Heart right ventricle (tissue), 16 donors: Measurements from ENCODE around the gene USP2. TPM values are rescaled to one million over a fixed set of nuclear protein-coding genes. Genes with fewer than 3 reads are reported as not detected.

Source experiments
- ATAC-seq, 8 donors: fragments of 200-7000 bp; cut with Tn5 transposase; one replicate each; pipeline ENCODE4 v1.9.1; 2020; ENCODE audit warnings: mild to moderate bottlenecking in 8 of 8, moderate library complexity in 8 of 8, moderate number of reproducible peaks in 1 of 8
- DNase-seq, 2 donors: peaks; one replicate each; pipeline ENCODE4 v3.0.0-alpha.2; 2020
- H3K27ac ChIP-seq, 10 donors: fragments of 200-600 bp; sonication (generic) in 2 of 10; one replicate each; pipeline versions ENCODE4 v1.5.0 to v1.8.0; 2020 to 2022; ENCODE audit warnings: mild to moderate bottlenecking in 3 of 10
- H3K27me3 ChIP-seq, 7 donors: fragments of 200-600 bp; one replicate each; pipeline ENCODE4 v1.8.0; 2021 to 2022; ENCODE audit warnings: mild to moderate bottlenecking in 2 of 7
- H3K36me3 ChIP-seq, 9 donors: fragments of 200-600 bp; sonication (generic) in 1 of 9; one replicate each; pipeline versions ENCODE4 v1.5.0 to v1.8.0; 2020 to 2022; ENCODE audit warnings: mild to moderate bottlenecking in 2 of 9
- H3K4me1 ChIP-seq, 9 donors: fragments of 200-600 bp; sonication (generic) in 1 of 9; one replicate each; pipeline versions ENCODE4 v1.5.0 to v1.8.0; 2020 to 2022; ENCODE audit warnings: mild to moderate bottlenecking in 4 of 9
- H3K4me3 ChIP-seq, 10 donors: fragments of 200-600 bp; sonication (generic) in 2 of 10; one replicate each; pipeline versions ENCODE4 v1.5.0 to v1.8.0; 2020 to 2022; ENCODE audit warnings: mild to moderate bottlenecking in 7 of 10, moderate library complexity in 2 of 10
- H3K9me3 ChIP-seq, 11 donors: fragments of 200-600 bp in 10 of 11; sonication (generic) in 2 of 11; one replicate each; pipeline versions ENCODE4 v1.5.0 to v1.8.0; 2013 to 2022; ENCODE audit warnings: mild to moderate bottlenecking in 2 of 11, control low read depth in 1 of 11, moderate library complexity in 1 of 11
- WGBS, 2 donors: extraction: QIAGEN DNeasy Blood & Tissue Kit; methylation state at CpG; one replicate each; pipeline ENCODE4 v1.1.7; 2013; ENCODE audit warnings: inconsistent platforms in 1 of 2; 5-methylcytosine and 5-hydroxymethylcytosine counted together
- intact Hi-C, 10 donors: fragments of 100-400 bp; cut with DNase I; formaldehyde crosslinking; loops; one replicate each; pipeline versions ENCODE4 v1.11.1 to v1.14.2; 2022
- microRNA-seq, 2 donors: library from miRNA; unstranded; fragments of <30 nt; microRNA quantifications; one replicate each; pipeline ENCODE4 v1.2.0, GENCODE V29; 2021
- polyA plus RNA-seq, 2 donors: library from polyadenylated mRNA; stranded (reverse); fragments of 200-250 nt; gene quantifications; one replicate each; pipeline ENCODE4 v1.2.3, GENCODE V29; 2013
- total RNA-seq, 10 donors: library from RNA; stranded (reverse); fragmentation: NEBNext Ultra II Directional in 3 of 10; extraction: Animal tissue kit (Norgen Biotek cat#: 25700) in 3 of 10; gene quantifications; one replicate each; pipeline versions ENCODE4 v1.2.1 to v1.2.4, GENCODE V29; 2021 to 2023
- TF ChIP-seq, protein P1 (sequence below), 9 donors: fragments of 200-600 bp; sonication (generic) in 2 of 9; IDR thresholded peaks; one replicate each; pipeline versions ENCODE4 v1.5.0 to v1.8.0; 2021 to 2022; ENCODE audit warnings: antibody characterized with exemption in 9 of 9, mild to moderate bottlenecking in 5 of 9, moderate library complexity in 1 of 9
- donor health status: Arrhythmogenic right ventricular cardiomyopathy.
- donor health status: ischemic (EF 13 %, LVEDD 7.1; RV severe dilation, severe dysfunction).
- donor health status: healthy with polysubstance abuse.
- donor health status: DM: no; HTN: yes; CAD: no.
- donor health status: DM: no; HTN: no; CAD: no.
- donor health status: ischemic (EF 25% LVEDD 6.9; RV normal size, moderate dysfunction).
- donor health status: ischemic (EF 25% LVEDD 5.7; RV mildly dilated, moderate dysfunction).
- donor health status: healthy.
- donor health status: DM: yes; HTN: yes; CAD: no.
- donor health status: Ischemic cardiomyopathy.
- donor health status: ischemic (EF 35%, LVEDD 5.7; RV mildly dilated, moderate dysfunction).
- donor health status: nonischemic (EF 11% LVEDD 7.7; RV severe dilation, severe dysfunction).
- donor health status: DM: yes; HTN: yes; CAD: no.
- donor health status: PGD.
- donor health status: ischemic (EF 29% LVEDD 5.4; RV normal size, mild dysfunction).
- donor health status: nonischemic (EF 23%, LVEDD 6.1; RV moderate dilation, normal function).

USP2 gene
- total and polyA plus RNA-seq, 12 donors, result 42.0 to 183 (median 130) TPM

DNA sequence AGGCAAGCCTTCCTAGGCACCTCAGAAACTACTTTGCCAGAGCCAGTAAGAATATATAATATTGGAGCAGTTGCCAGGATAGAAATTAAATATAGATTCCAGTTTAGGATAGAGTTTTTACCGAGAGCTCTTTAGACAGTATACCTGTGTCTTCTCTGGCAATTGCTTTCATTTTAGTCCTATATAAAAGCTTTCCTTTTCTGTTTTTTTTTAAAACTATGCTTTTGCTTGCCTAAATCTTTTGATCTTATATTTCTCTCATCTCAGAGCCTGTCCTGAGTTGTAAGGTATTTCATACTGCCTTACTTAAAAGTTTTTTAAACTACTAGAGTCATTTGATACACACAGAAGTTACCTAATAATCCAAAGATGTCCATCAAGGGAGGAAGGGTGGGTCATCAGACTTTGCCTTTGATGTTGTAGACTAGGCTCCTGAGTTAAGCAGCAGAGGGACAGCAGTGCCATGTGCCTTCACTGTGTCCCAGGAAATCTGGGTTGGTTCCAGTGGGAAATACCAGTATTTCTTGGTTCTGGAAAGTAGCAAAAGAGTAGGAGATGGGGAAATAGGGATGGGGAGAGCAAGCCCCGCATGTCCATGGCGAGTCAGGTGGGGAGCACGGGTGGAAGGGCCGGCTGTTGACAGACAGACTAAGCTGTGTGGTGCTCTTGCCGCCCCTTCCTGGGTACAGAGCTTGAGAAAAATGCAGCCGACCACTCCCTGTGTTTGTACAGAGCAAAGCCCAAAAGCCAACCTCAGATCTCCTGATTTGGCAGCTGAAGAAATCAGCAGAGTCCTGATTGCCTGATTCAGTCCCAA is 75.7 kb downstream of the USP2 start:
- no peaks in the 10 kb centered on the region for H3K9me3 ChIP-seq
- H3K4me1 ChIP-seq, result peaks cover 0 to 24% (median 8%) of the 10 kb centered on the region in 9 donors
- intact Hi-C loops, result no loop called here
- no peak for ATAC-seq
- H3K36me3 ChIP-seq, result peaks cover 0 to 99% (median 31%) of the 10 kb centered on the region in 9 donors
- 82 to 90% methylated on average over 7 of the region's 7 CpGs for whole genome bisulfite sequencing, 2 donors
- TF ChIP-seq, protein P1, sequence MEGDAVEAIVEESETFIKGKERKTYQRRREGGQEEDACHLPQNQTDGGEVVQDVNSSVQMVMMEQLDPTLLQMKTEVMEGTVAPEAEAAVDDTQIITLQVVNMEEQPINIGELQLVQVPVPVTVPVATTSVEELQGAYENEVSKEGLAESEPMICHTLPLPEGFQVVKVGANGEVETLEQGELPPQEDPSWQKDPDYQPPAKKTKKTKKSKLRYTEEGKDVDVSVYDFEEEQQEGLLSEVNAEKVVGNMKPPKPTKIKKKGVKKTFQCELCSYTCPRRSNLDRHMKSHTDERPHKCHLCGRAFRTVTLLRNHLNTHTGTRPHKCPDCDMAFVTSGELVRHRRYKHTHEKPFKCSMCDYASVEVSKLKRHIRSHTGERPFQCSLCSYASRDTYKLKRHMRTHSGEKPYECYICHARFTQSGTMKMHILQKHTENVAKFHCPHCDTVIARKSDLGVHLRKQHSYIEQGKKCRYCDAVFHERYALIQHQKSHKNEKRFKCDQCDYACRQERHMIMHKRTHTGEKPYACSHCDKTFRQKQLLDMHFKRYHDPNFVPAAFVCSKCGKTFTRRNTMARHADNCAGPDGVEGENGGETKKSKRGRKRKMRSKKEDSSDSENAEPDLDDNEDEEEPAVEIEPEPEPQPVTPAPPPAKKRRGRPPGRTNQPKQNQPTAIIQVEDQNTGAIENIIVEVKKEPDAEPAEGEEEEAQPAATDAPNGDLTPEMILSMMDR (IDR thresholded peaks at IDR 0.05), result no peak
- peak overlapping the region in 8 of 10 donors; percentile 14 to 67 (median 42) for H3K27ac ChIP-seq
- no peak overlapping the region for H3K4me3 ChIP-seq
- DNase-seq, result no peak
- no peaks in the 10 kb centered on the region for H3K27me3 ChIP-seq

Small RNAs within 50 kb of the gene (microRNA-seq; reads per million reads assigned to microRNA genes)
- 0 reads per million in 2 donors for gene MIR6756

Other genes starting within 250 kb of the USP2 start
- 1 to 10 TPM in 7 of 10 donors, under 1 TPM in 3; 0.40 to 1.6 (median 1.2) TPM for gene ABCG4, start 232.6 kb downstream of the USP2 start, total RNA-seq
- gene ABCG4, start 232.6 kb downstream of the USP2 start, polyA plus RNA-seq, result 1 to 10 TPM in 1 of 2 donors, under 1 TPM in 1; 0.17 to 1.1 TPM
- gene NLRX1, start 213.0 kb downstream of the USP2 start, total RNA-seq, result 10 to 100 TPM; 24.3 to 39.3 (median 33.6) TPM
- gene NLRX1, start 213.0 kb downstream of the USP2 start, polyA plus RNA-seq, result 10 to 100 TPM in 1 of 2 donors, 1 to 10 TPM in 1; 7.9 to 11.1 TPM
- under 1 TPM in 1 of 10 donors, not detected in 9; 0.32 TPM for gene NHERF4, start 196.2 kb downstream of the USP2 start, total RNA-seq
- gene NHERF4, start 196.2 kb downstream of the USP2 start, polyA plus RNA-seq, result not detected
- gene CBL, start 175.4 kb downstream of the USP2 start, total RNA-seq, result 10 to 100 TPM in 2 of 10 donors, 1 to 10 TPM in 8; 7.3 to 15.6 (median 8.5) TPM
- gene CBL, start 175.4 kb downstream of the USP2 start, polyA plus RNA-seq, result 1 to 10 TPM; 2.7 to 8.0 TPM
- gene MCAM, start 64.6 kb downstream of the USP2 start, total RNA-seq, result 100 to 1,000 TPM in 4 of 10 donors, 10 to 100 TPM in 6; 37.8 to 136 (median 96.9) TPM
- 10 to 100 TPM; 35.8 to 97.5 TPM for gene MCAM, start 64.6 kb downstream of the USP2 start, polyA plus RNA-seq
- 10 to 100 TPM; 11.1 to 17.6 (median 13.4) TPM for gene RNF26, start 47.2 kb downstream of the USP2 start, total RNA-seq
- gene RNF26, start 47.2 kb downstream of the USP2 start, polyA plus RNA-seq, result 10 to 100 TPM in 1 of 2 donors, 1 to 10 TPM in 1; 6.4 to 13.2 TPM
- gene C1QTNF5, start 40.8 kb downstream of the USP2 start, total RNA-seq, result 10 to 100 TPM; 11.4 to 25.1 (median 19.9) TPM
- 10 to 100 TPM; 32.8 to 35.7 TPM for gene C1QTNF5, start 40.8 kb downstream of the USP2 start, polyA plus RNA-seq
- not detected for gene MFRP, start 35.0 kb downstream of the USP2 start, total RNA-seq
- under 1 TPM in 1 of 2 donors, not detected in 1; 0.04 TPM for gene MFRP, start 35.0 kb downstream of the USP2 start, polyA plus RNA-seq
- 10 to 100 TPM in 2 of 10 donors, 1 to 10 TPM in 6, under 1 TPM in 2; 0.61 to 26.6 (median 5.0) TPM for gene THY1, start 41.5 kb upstream of the USP2 start, total RNA-seq
- 10 to 100 TPM in 1 of 2 donors, under 1 TPM in 1; 0.95 to 18.1 TPM for gene THY1, start 41.5 kb upstream of the USP2 start, polyA plus RNA-seq